Ovary (tissue), 3 donors: ENCODE results near the gene PSMD4.

Source experiments
- CTCF ChIP-seq, 3 donors: fragments of 450-650 bp in 2 of 3; fragments of 200-600 bp in 1 of 3; IDR thresholded peaks; one replicate each; pipeline versions ENCODE4 v1.5.1 to v1.8.0; 2016 to 2022; ENCODE audit warnings: antibody characterized with exemption in 3 of 3, mild to moderate bottlenecking in 1 of 3
- EP300 ChIP-seq: sonication (generic); formaldehyde crosslinking; IDR thresholded peaks from one replicate; pipeline ENCODE4 v1.6.1; 2017; ENCODE audit warnings: antibody characterized with exemption
- donor health status: DM: no; HTN: no; CAD: no.

- TF ChIP-seq CTCF (IDR thresholded peaks at IDR 0.05) (no peak), EP300 (no peak)
Measured at GRCh38 chr1:151277249-151277648, 22.7 kb downstream of the PSMD4 start.
